Heart left ventricle (tissue), 16 donors: ENCODE data around the gene LRRC23. TPM values are rescaled to one million over a fixed set of nuclear protein-coding genes. Genes with fewer than 3 reads are reported as not detected.

Experiments
- ATAC-seq, 4 donors: fragments of 200-7000 bp; cut with Tn5 transposase; one replicate each; pipeline ENCODE4 v1.9.1; 2020 to 2022; ENCODE audit warnings: moderate library complexity in 4 of 4, mild to moderate bottlenecking in 3 of 4, moderate number of reproducible peaks in 1 of 4
- DNase-seq, 5 donors: peaks; one replicate each; pipeline ENCODE4 v3.0.0-alpha.2; 2020
- H3K27ac ChIP-seq, 12 donors: fragments of 200-600 bp; sonication (generic) in 4 of 12; one replicate each; pipeline versions ENCODE4 v1.5.0 to v1.8.0; 2016 to 2022; ENCODE audit warnings: mild to moderate bottlenecking in 2 of 12
- H3K27me3 ChIP-seq, 9 donors: fragments of 200-600 bp; sonication (generic) in 2 of 9; one replicate each; pipeline versions ENCODE4 v1.5.1 to v1.8.0; 2016 to 2022; ENCODE audit warnings: mild to moderate bottlenecking in 3 of 9
- H3K36me3 ChIP-seq, 9 donors: fragments of 200-600 bp; sonication (generic) in 2 of 9; one replicate each; pipeline versions ENCODE4 v1.5.0 to v1.8.0; 2018 to 2022; ENCODE audit warnings: mild to moderate bottlenecking in 2 of 9
- H3K4me1 ChIP-seq, 12 donors: fragments of 200-600 bp; sonication (generic) in 4 of 12; one replicate each; pipeline versions ENCODE4 v1.5.0 to v1.8.0; 2016 to 2022; ENCODE audit warnings: mild to moderate bottlenecking in 3 of 12
- H3K4me3 ChIP-seq, 12 donors: fragments of 200-600 bp; sonication (generic) in 4 of 12; one replicate each; pipeline versions ENCODE4 v1.5.0 to v1.8.0; 2017 to 2022; ENCODE audit warnings: mild to moderate bottlenecking in 9 of 12, moderate library complexity in 4 of 12
- H3K9me3 ChIP-seq, 12 donors: fragments of 200-600 bp; sonication (generic) in 4 of 12; one replicate each; pipeline versions ENCODE4 v1.5.0 to v1.8.0; 2016 to 2022; ENCODE audit warnings: mild to moderate bottlenecking in 1 of 12
- CTCF ChIP-seq, 12 donors: fragments of 200-600 bp; sonication (generic) in 4 of 12; IDR thresholded peaks; one replicate each; pipeline versions ENCODE4 v1.5.0 to v1.8.0; 2018 to 2022; ENCODE audit warnings: antibody characterized with exemption in 12 of 12, mild to moderate bottlenecking in 5 of 12
- POLR2A ChIP-seq, 2 donors: fragments of 450-650 bp; IDR thresholded peaks; one replicate each; pipeline ENCODE4 v1.6.1; 2017; ENCODE audit warnings: antibody characterized with exemption in 2 of 2, mild to moderate bottlenecking in 2 of 2, moderate library complexity in 2 of 2
- WGBS, 4 donors: extraction: QIAGEN DNeasy Blood & Tissue Kit in 2 of 4; methylation state at CpG; one replicate each; pipeline versions ENCODE4 v1.1.5 to v1.1.7; 2013 to 2018; 5-methylcytosine and 5-hydroxymethylcytosine counted together
- intact Hi-C, 10 donors: fragments of 100-400 bp; cut with DNase I; formaldehyde crosslinking; loops; one replicate each; pipeline versions ENCODE4 v1.11.1 to v1.14.2; 2022
- polyA plus RNA-seq, 2 donors: library from polyadenylated mRNA; stranded (reverse); fragments of 200-250 nt; gene quantifications; one replicate each; pipeline ENCODE4 v1.2.3, GENCODE V29; 2013
- total RNA-seq, 9 donors: library from RNA; depleted of rRNA in 2 of 9; stranded (reverse); fragments of >200 nt in 2 of 9; fragmentation: NEBNext Ultra II Directional in 3 of 9; extraction: Animal tissue kit (Norgen Biotek cat#: 25700) in 3 of 9; gene quantifications; one replicate each; pipeline versions ENCODE4 v1.1.0 to v1.2.4, GENCODE V29; 2016 to 2023
- donor health status: ischemic (EF 13 %, LVEDD 7.1; RV severe dilation, severe dysfunction).
- donor health status: healthy with polysubstance abuse.
- donor health status: DM: no; HTN: yes; CAD: no.
- donor health status: DM: no; HTN: no; CAD: no.
- donor health status: ischemic (EF 25% LVEDD 6.9; RV normal size, moderate dysfunction).
- donor health status: ischemic (EF 25% LVEDD 5.7; RV mildly dilated, moderate dysfunction).
- donor health status: healthy.
- donor health status: DM: yes; HTN: yes; CAD: no.
- donor health status: ischemic (EF 35%, LVEDD 5.7; RV mildly dilated, moderate dysfunction).
- donor health status: nonischemic (EF 11% LVEDD 7.7; RV severe dilation, severe dysfunction).
- donor health status: DM: yes; HTN: yes; CAD: no.
- donor health status: PGD.
- donor health status: ischemic (EF 29% LVEDD 5.4; RV normal size, mild dysfunction).
- donor health status: nonischemic (EF 23%, LVEDD 6.1; RV moderate dilation, normal function).

LRRC23 gene
- total and polyA plus RNA-seq, 11 donors, result 8.2 to 15.3 (median 11.3) TPM

- no peaks in the 10 kb centered on the region for H3K27me3 ChIP-seq
- H3K4me1 ChIP-seq, result peaks cover 0 to 78% (median 14%) of the 10 kb centered on the region in 12 donors
- no peak for ATAC-seq
- intact Hi-C loops, result no loop called here
- peak in 1 of 5 donors; percentile 7 for DNase-seq
- H3K9me3 ChIP-seq, result no peaks in the 10 kb centered on the region
- WGBS, 4 donors, result 82 to 92% (median 88%) methylated on average over 16 to 20 of the region's 20 CpGs
- peaks cover 0 to 19% (median 2%) of the 10 kb centered on the region in 9 donors for H3K36me3 ChIP-seq
- peak overlapping the region in 11 of 12 donors; percentile 8 to 97 (median 48) for H3K27ac ChIP-seq
- no peak for TF ChIP-seq POLR2A (IDR thresholded peaks at IDR 0.05)
- H3K4me3 ChIP-seq, result peak overlapping the region in 10 of 12 donors; percentile 12 to 66 (median 43)
Measured at GRCh38 chr12:6951551-6952120, 47.0 kb downstream of the LRRC23 start.

- Histone ChIP-seq H3K9me3 (no peaks in the 10 kb centered on the region), H3K27ac (peak overlapping the region in 8 of 12 donors; percentile 8 to 97 (median 70)), H3K4me3 (peak overlapping the region in 10 of 12 donors; percentile 11 to 66 (median 43)), H3K27me3 (no peaks in the 10 kb centered on the region), H3K4me1 (peaks cover 0 to 78% (median 12%) of the 10 kb centered on the region in 12 donors), H3K36me3 (peaks cover 0 to 25% (median 0%) of the 10 kb centered on the region in 9 donors)
- 63 to 70% (median 65%) methylated on average over 15 to 22 of the region's 22 CpGs for WGBS, 4 donors
- ATAC-seq (no peak), DNase-seq (peak in 2 of 5 donors; percentile 24 to 25)
- intact Hi-C loops, result no loop called here
- TF ChIP-seq CTCF (IDR thresholded peaks at IDR 0.05) (no peak), POLR2A (IDR thresholded peaks at IDR 0.05) (no peak)
Measured at GRCh38 chr12:6952121-6952862, 47.7 kb downstream of the LRRC23 start.

GRCh38 chr12:6952863-6953441 lies 48.3 kb downstream of the LRRC23 start:
- WGBS, 4 donors, result 82 to 91% (median 86%) methylated on average over 15 of the region's 15 CpGs
- H3K27ac ChIP-seq, result peak overlapping the region in 9 of 12 donors; percentile 0 to 97 (median 64)
- intact Hi-C loops, result no loop called here
- no peaks in the 10 kb centered on the region for H3K27me3 ChIP-seq
- DNase-seq (no peak), ATAC-seq (no peak)
- TF ChIP-seq CTCF (IDR thresholded peaks at IDR 0.05) (no peak), POLR2A (IDR thresholded peaks at IDR 0.05) (no peak)
- H3K36me3 ChIP-seq, result peaks cover 0 to 32% (median 0%) of the 10 kb centered on the region in 9 donors
- H3K4me3 ChIP-seq, result peak overlapping the region in 10 of 12 donors; percentile 3 to 66 (median 43)
- H3K9me3 ChIP-seq, result no peaks in the 10 kb centered on the region
- peaks cover 0 to 81% (median 14%) of the 10 kb centered on the region in 12 donors for H3K4me1 ChIP-seq

GRCh38 chr12:6953442-6954315 lies 49.1 kb downstream of the LRRC23 start:
- peaks cover 0 to 81% (median 19%) of the 10 kb centered on the region in 12 donors for H3K4me1 ChIP-seq
- H3K27ac ChIP-seq, result peak overlapping the region in 9 of 12 donors; percentile 0 to 97 (median 64)

More at GRCh38 chr12:6953442-6954315, 49.1 kb downstream of the LRRC23 start:
- no peaks in the 10 kb centered on the region for H3K27me3 ChIP-seq
- WGBS, 4 donors, result 53 to 70% (median 61%) methylated on average over 19 to 24 of the region's 24 CpGs
- peak overlapping the region in 9 of 12 donors; percentile 3 to 66 (median 45) for H3K4me3 ChIP-seq
- TF ChIP-seq POLR2A (IDR thresholded peaks at IDR 0.05) (no peak), CTCF (IDR thresholded peaks at IDR 0.05) (no peak)
- peak; percentile 57 to 80 (median 75) for DNase-seq
- H3K9me3 ChIP-seq, result no peaks in the 10 kb centered on the region
- H3K36me3 ChIP-seq, result peaks cover 0 to 39% (median 0%) of the 10 kb centered on the region in 9 donors
- peak; percentile 58 to 81 (median 68) for ATAC-seq
- intact Hi-C loops, result no loop called here
